ENCODE results near the gene GET3.

DNA sequence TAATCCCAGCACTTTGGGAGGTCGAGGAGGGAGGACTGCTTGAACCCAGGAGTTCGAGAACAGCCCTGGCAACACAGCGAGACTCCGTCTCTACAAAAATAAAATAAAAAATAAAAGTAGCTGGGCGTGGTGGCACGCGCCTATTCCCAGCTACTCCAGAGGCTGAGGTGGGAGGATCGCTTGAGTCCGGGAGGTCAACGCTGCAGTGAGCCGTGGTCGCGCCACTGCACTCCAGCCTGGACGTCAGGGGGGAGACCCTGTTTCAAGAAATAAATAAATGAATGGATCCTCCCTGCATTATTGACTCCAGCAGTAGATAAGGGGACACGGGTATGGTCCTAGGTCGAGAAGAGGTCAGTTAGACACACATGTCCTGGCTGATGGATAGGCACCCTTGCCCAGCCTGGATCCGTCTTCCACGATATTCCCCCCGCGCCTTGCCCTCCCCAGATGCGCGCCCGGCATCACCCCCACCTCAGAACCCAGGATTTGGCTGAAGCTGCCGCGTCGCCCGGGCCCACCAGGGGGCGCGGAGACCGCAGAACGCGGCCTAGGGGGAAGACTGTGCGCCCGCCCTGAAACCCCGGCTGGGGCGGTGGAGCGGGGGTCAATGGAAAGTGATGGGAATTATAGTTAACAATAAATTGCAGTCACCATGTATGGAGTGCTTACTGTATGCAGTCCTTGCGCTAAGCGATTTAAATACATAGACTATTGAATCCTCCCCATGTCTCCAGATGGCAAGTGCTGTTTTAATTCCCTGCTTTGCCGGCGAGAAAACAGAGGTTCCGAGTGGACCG, 40.1 kb downstream of the GET3 start:
- no peak for TF ChIP-seq POLR2A (IDR thresholded peaks at IDR 0.05; ENCODE audit: insufficient read depth in 1 of 2, low read depth in 2 of 2, low read length in 2 of 2)
- TF ChIP-seq JUND (CRISPR knock-in tag; IDR thresholded peaks at IDR 0.05) = no peak
- no peak for TF ChIP-seq ZNF530 (CRISPR knock-in tag; IDR thresholded peaks at IDR 0.05; ENCODE audit: low read depth)
- TF ChIP-seq, protein P1, sequence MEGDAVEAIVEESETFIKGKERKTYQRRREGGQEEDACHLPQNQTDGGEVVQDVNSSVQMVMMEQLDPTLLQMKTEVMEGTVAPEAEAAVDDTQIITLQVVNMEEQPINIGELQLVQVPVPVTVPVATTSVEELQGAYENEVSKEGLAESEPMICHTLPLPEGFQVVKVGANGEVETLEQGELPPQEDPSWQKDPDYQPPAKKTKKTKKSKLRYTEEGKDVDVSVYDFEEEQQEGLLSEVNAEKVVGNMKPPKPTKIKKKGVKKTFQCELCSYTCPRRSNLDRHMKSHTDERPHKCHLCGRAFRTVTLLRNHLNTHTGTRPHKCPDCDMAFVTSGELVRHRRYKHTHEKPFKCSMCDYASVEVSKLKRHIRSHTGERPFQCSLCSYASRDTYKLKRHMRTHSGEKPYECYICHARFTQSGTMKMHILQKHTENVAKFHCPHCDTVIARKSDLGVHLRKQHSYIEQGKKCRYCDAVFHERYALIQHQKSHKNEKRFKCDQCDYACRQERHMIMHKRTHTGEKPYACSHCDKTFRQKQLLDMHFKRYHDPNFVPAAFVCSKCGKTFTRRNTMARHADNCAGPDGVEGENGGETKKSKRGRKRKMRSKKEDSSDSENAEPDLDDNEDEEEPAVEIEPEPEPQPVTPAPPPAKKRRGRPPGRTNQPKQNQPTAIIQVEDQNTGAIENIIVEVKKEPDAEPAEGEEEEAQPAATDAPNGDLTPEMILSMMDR (CRISPR knock-in tag; IDR thresholded peaks at IDR 0.05) = peak; percentile 92

Data from HepG2 (cell line).